ENCODE measurements around the gene TMEM132C.

Gene TMEM132C

GRCh38 chr12:128420163-128420562 lies 153.2 kb downstream of the TMEM132C start:
- DNase-seq (ENCODE audit: low read depth) = no peak

GRCh38 chr12:128421375-128421774 lies 154.4 kb downstream of the TMEM132C start:
- no peak for DNase-seq (ENCODE audit: low read depth)

- no peak for DNase-seq (ENCODE audit: low read depth)
These were observed 156.2 kb downstream of the TMEM132C start for GRCh38 chr12:128423205-128423604.

GRCh38 chr12:128424931-128425431 lies 158.0 kb downstream of the TMEM132C start:
- no peak for DNase-seq (ENCODE audit: low read depth)

- no peak for DNase-seq (ENCODE audit: low read depth)
These were observed 158.8 kb downstream of the TMEM132C start for GRCh38 chr12:128425666-128426331.

- DNase-seq (ENCODE audit: low read depth) = no peak
These were observed 159.5 kb downstream of the TMEM132C start for GRCh38 chr12:128426511-128426910.

- DNase-seq (ENCODE audit: low read depth) = no peak
These were observed 172.8 kb downstream of the TMEM132C start for GRCh38 chr12:128439796-128440195.

- no peak for DNase-seq (ENCODE audit: low read depth)
These were observed 175.1 kb downstream of the TMEM132C start for GRCh38 chr12:128442096-128442495.

GRCh38 chr12:128444598-128444997 lies 177.6 kb downstream of the TMEM132C start:
- DNase-seq (ENCODE audit: low read depth) = no peak

GRCh38 chr12:128445415-128446127 lies 178.6 kb downstream of the TMEM132C start:
- no peak for DNase-seq (ENCODE audit: low read depth)

GRCh38 chr12:128449146-128449894 lies 182.3 kb downstream of the TMEM132C start:
- DNase-seq (ENCODE audit: low read depth) = no peak

GRCh38 chr12:128450810-128451209 lies 183.8 kb downstream of the TMEM132C start:
- no peak for DNase-seq (ENCODE audit: low read depth)

GRCh38 chr12:128455851-128456250 lies 188.9 kb downstream of the TMEM132C start:
- no peak for DNase-seq (ENCODE audit: low read depth)

GRCh38 chr12:128456922-128457321 lies 190.0 kb downstream of the TMEM132C start:
- DNase-seq (ENCODE audit: low read depth) = no peak

GRCh38 chr12:128458301-128458974 lies 191.5 kb downstream of the TMEM132C start:
- no peak for DNase-seq (ENCODE audit: low read depth)

GRCh38 chr12:128459067-128459466 lies 192.1 kb downstream of the TMEM132C start:
- no peak for DNase-seq (ENCODE audit: low read depth)

- no peak for DNase-seq (ENCODE audit: low read depth)
These were observed 196.9 kb downstream of the TMEM132C start for GRCh38 chr12:128463881-128464280.

- DNase-seq (ENCODE audit: low read depth) = no peak
These were observed 200.9 kb downstream of the TMEM132C start for GRCh38 chr12:128467882-128468281.

- DNase-seq (ENCODE audit: low read depth) = no peak
These were observed 202.0 kb downstream of the TMEM132C start for GRCh38 chr12:128468926-128469325.

GRCh38 chr12:128471491-128471890 lies 204.5 kb downstream of the TMEM132C start:
- no peak for DNase-seq (ENCODE audit: low read depth)

GRCh38 chr12:128474916-128475315 lies 207.9 kb downstream of the TMEM132C start:
- no peak for DNase-seq (ENCODE audit: low read depth)

GRCh38 chr12:128476266-128476665 lies 209.3 kb downstream of the TMEM132C start:
- no peak for DNase-seq (ENCODE audit: low read depth)
